SK-N-DZ (cell line): ENCODE results near the gene SSX2IP. TPM values are rescaled to one million over a fixed set of nuclear protein-coding genes. Genes with fewer than 3 reads are reported as not detected.
A peak's percentile ranks its signal among the peaks of the same experiment; 100 is the strongest.
"Not testable (repeated sequence)": the region's sequence is repeated elsewhere in the genome, so short reads cannot be mapped to it uniquely, and the experiment has no call there.

Experiments used
- DNase-seq: peaks from one replicate; pipeline ENCODE4 v3.0.0-alpha.2; 2015; ENCODE audit warnings: low spot score
- polyA plus RNA-seq, 2 experiments: library from polyadenylated mRNA; depleted of rRNA; stranded (reverse); fragments of >200 nt; gene quantifications; 2 replicates each; pipeline ENCODE4 v1.2.3, GENCODE V29; 2014

Gene SSX2IP
- polyA plus RNA-seq (2014; cell fraction: cytosol; rRNA removed): 9.8 and 12.1 TPM in 2 replicates
- polyA plus RNA-seq (2014; cell fraction: nucleus; rRNA removed): 10.5 and 13.0 TPM in 2 replicates

DNA sequence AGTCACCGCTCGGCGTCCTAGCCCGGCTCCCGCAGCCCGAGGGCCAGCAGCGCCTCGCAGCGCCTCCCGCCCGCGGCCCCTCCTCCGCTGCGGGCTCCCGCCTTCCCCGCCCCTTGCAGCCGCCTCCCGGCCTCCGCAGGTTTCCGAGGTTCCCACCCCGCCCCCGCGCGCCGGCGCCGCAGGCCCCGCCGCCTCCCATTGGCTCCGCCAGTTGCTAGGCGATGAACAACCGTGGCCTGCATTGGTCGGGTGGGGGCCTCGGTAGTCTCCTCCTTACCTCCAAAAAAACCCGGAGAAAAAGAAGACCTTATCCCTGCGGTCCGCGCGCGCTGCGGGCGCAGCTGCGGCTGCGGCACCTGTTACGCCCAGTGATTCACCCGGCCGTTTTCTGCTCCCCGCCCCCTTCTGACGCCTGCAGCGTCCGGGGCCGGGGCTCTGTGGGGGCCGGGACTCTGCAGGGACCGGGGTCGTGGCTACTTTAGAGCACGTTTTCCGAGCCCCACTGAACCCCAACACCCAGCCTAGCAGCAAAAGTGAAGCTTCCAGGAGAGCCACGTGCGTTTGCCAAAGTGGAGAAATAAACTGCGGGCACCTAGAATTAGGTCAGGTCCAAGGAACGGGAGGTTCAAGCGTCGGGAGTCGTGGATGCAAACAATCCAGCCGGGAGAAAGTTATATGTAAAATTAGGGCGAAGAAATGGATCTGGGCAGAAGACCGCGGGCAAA, at the start of gene SSX2IP:
Gene SSX2IP (minus strand): TSS at position 65 of the 725 bp plus-strand sequence. CDS start 19,242 bp downstream, outside the sequence.
- DNase-seq: peak; percentile 95

GRCh38 chr1:84738237-84738636, 48.0 kb upstream of the SSX2IP start:
- no peak for DNase-seq

DNA sequence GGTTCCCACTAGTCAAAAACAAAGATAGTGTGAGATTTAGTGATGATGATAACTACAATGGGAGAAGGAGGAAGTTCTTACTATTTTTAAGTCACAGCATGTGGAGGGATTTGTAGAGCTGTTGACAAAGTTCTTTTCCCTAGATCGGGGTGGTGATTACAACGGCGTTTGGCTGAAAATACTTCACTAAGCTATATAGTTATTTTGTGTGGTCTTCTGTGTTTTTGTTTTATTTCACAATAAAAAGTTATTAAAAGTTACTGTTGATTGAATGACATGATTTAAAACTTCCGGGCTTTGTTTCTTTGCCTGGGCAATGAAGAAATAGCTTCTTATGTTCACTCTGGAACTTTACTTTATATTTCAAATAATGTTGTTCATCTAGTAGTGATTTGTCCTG, 47.3 kb upstream of the SSX2IP start:
- DNase-seq: no peak

DNA sequence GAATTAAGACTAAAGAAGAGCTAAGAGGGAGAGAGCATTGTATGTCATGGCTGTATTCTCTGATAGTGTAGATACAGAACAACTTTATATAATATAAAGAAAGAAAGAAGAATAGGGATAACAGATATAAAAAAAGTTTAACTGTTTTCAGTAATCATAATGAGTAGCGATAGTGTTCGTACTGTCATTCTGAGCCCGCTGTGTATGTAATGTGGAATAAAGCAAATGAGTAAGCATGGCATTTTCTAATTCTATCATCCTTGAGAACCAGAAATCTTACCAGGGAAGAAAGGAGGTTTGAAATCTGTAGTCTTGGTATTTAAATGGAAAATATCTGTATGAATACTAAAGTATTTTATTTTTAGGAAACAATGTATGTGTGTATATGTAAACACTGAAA, 46.7 kb upstream of the SSX2IP start:
- DNase-seq: no peak

DNA sequence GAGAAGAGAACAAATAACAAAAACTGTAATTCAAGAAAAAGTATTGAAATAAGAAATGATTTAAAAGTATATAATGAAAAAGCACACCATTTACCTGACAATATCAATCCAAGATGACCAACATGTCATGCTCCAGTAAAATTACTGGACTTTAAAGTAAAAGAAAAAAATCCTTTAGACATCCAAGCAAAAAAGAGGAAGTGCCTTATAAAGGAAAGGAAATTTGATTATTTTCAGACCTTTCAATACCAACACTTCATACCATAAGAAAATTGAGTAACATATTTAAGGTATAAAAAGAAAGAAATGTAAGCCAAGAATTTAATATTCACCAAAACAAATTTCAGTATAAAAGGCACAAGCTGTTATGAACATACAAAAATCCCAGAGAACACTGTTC, 46.2 kb upstream of the SSX2IP start:
- no peak for DNase-seq

- DNase-seq: no peak
These were observed 45.2 kb upstream of the SSX2IP start for GRCh38 chr1:84735483-84735882.

- DNase-seq: no peak
These were observed 42.3 kb upstream of the SSX2IP start for GRCh38 chr1:84732520-84732919.

DNA sequence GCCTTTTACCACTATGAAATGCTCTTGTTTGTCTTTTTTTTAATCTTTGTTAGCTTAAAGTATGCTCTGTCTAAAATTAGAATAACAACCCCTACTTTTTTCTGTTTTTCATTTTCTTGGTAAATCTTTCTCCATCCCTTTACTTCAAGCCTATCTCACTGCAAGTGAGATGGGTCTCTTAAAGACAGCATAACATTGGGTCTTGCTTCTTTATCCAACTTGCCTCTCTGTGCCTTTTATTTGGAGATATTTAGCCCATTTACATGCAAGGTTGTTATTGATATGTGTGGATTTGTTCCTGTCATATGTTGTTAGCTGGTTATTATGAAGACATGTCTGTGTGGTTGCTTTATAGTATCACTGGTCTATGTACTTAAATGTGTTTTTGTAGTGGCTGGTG, 41.3 kb upstream of the SSX2IP start:
- no peak for DNase-seq

DNA sequence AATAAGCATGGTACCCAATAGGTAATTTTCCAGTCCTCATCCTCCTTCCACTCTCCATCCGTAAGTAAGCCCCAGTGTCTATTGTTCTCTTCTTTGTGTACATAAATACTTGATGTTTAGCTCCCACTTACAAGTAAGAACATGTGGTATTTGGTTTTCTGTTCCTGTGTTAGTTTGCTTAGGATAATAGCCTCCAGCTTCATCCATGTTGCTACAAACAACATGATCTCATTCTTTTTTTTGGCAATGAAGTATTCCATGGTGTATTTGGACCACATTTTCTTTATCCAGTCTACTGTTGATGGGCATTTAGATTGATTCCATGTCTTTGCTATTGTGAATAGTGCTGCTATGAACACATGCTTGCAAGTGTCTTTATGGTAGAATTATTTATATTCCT, 37.5 kb upstream of the SSX2IP start:
- DNase-seq: not testable (repeated sequence)

- DNase-seq: no peak
These were observed 36.6 kb upstream of the SSX2IP start for GRCh38 chr1:84726593-84727499.

- DNase-seq: no peak
These were observed 34.0 kb upstream of the SSX2IP start for GRCh38 chr1:84724128-84724860.

DNA sequence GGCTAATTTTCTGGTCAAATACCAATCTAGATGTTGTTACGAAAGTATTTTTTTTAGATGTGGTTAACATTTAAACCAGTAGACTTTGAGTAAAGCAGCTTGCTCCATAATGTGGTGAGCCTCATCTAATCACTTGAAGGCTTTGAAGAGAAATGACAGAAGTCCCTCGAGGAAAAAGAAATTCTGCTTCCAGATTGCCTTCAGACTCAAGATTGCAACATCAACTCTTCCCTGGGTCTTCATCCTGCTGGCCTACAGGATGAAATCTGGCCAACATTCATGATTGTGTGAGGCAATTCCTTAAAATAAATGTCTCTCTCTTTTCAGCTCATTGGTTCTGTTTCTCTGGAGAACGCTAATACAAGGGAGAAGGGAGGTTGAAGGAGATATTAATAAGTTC, 32.5 kb upstream of the SSX2IP start:
- DNase-seq: no peak

- not testable (repeated sequence) for DNase-seq
These were observed 31.6 kb upstream of the SSX2IP start for GRCh38 chr1:84721872-84722271.

- no peak for DNase-seq
These were observed 30.9 kb upstream of the SSX2IP start for GRCh38 chr1:84721152-84721551.

GRCh38 chr1:84720221-84720780, 30.0 kb upstream of the SSX2IP start:
- no peak for DNase-seq

DNA sequence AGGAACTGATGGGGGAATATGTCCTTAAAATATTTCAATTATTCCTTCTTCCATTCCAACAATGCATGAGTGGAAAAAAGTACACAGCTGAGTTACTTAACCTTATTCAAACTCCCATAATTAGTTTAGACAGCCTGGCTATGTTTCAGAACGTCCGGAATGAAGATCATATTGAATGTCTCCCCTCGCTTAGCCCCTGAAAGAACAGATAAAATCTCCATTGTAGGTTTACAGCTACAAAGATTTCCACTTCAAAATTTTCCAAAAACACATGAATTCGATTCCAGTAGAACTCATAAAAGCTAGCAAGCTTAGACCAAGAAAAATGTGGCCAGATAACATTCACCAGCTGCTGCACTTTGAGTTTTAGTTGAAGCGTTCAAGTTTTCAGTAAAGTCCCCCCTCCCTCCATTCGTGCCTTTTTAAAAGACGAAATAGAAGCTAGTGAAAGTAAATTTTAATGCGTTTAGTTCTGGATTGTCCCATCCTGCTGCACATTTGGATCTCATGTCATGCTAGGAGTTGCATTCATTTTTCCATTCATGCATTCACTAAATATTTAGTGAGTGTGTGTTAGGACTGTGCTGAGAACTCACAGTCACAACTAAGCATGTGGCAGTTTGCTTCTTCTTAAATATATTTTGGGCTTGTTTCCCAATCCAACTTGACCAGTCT, 29.4 kb upstream of the SSX2IP start:
- no peak for DNase-seq

- peak; percentile 48 for DNase-seq
These were observed 25.2 kb upstream of the SSX2IP start for GRCh38 chr1:84715342-84716019.

GRCh38 chr1:84712276-84712874, 22.1 kb upstream of the SSX2IP start:
- no peak for DNase-seq

GRCh38 chr1:84711869-84712268, 21.6 kb upstream of the SSX2IP start:
- DNase-seq: no peak

DNA sequence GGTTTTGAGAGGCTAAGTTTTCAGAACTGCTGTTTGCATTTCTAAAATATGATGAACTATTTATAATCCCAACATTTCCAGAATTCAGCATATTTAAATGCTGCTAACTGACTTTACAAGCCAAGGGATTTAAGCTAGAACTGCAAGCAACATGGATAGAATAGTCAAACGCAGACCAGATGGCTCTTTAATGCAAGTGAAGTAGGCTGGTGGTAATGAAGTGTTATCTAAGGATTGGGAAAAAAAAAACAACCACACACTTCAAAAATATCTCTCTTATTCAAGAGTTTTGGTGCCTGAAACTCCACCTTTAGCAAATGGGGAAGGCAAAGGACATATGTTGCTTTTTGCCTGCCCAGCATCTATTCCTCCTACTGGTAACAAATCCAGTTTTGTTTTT, 20.9 kb upstream of the SSX2IP start:
- DNase-seq: no peak
